A673 (cell line): ENCODE measurements around the gene CDX1. TPM values are rescaled to one million over a fixed set of nuclear protein-coding genes. Genes with fewer than 3 reads are reported as not detected.

Source experiments
- BruUV-seq: library from RNA; stranded (reverse); fragments of 400-500 nt; replicated peaks from 2 replicates; lab custom pipeline; 2021; lab: Mats Ljungman, UMichigan
- CTCF ChIA-PET: fragments of 300-600 bp; sonication (Branson Sonifier 250); formaldehyde crosslinking; loops from one replicate; lab custom pipeline; 2022; ENCODE audit warnings: antibody characterized with exemption; lab: Charles Lee
- POLR2A ChIA-PET: fragments of 300-600 bp; sonication (Branson Sonifier 250); formaldehyde crosslinking; loops from one replicate; lab custom pipeline; 2022; ENCODE audit warnings: antibody characterized with exemption; ENCODE audit not compliant: low non-redundant PET; lab: Charles Lee
- DNase-seq: peaks from one replicate; pipeline ENCODE4 v3.0.0-alpha.2; 2015; ENCODE audit warnings: low spot score
- H3K27ac ChIP-seq: fragments of 200-600 bp; sonication (generic); 2 replicates; pipeline ENCODE4 v1.5.1; 2016; ENCODE audit warnings: mixed run types, low read depth, mild to moderate bottlenecking, mixed read lengths, antibody characterized with exemption, low read length; ENCODE audit not compliant: poor library complexity, severe bottlenecking
- H3K27me3 ChIP-seq: fragments of 200-600 bp; sonication (generic); replicated peaks from 2 replicates; pipeline ENCODE4 v1.6.1; 2017; ENCODE audit warnings: mixed run types, low read depth, mild to moderate bottlenecking, mixed read lengths, antibody characterized with exemption, low read length; ENCODE audit not compliant: insufficient read depth, poor library complexity
- H3K36me3 ChIP-seq: fragments of 200-600 bp; sonication (generic); 2 replicates; pipeline ENCODE4 v1.6.1; 2016; ENCODE audit warnings: mixed run types, mild to moderate bottlenecking, mixed read lengths, antibody characterized with exemption, low read length; ENCODE audit not compliant: insufficient read depth, poor library complexity, severe bottlenecking
- H3K4me1 ChIP-seq: fragments of 200-600 bp; sonication (generic); 2 replicates; pipeline ENCODE4 v1.6.1; 2017; ENCODE audit warnings: mixed run types, mild to moderate bottlenecking, mixed read lengths, antibody characterized with exemption, low read length; ENCODE audit not compliant: insufficient read depth, poor library complexity, severe bottlenecking
- H3K4me3 ChIP-seq: fragments of 200-600 bp; sonication (generic); 2 replicates; pipeline ENCODE4 v1.5.1; 2016; ENCODE audit warnings: low read depth, mixed run types, mild to moderate bottlenecking, mixed read lengths, low read length; ENCODE audit not compliant: poor library complexity, severe bottlenecking
- H3K9me3 ChIP-seq: fragments of 200-600 bp; sonication (generic); 2 replicates; pipeline ENCODE4 v1.6.1; 2016; ENCODE audit warnings: mixed run types, low read depth, mild to moderate bottlenecking, mixed read lengths, antibody characterized with exemption, low read length; ENCODE audit not compliant: poor library complexity, severe bottlenecking
- CTCF ChIP-seq: fragments of 300-800, 200-600 bp; sonication (generic); conservative IDR thresholded peaks from 2 replicates; pipeline ENCODE4 v1.5.1; 2017; ENCODE audit warnings: low read depth, mild to moderate bottlenecking, antibody characterized with exemption, low read length, moderate library complexity, mixed read lengths
- EZH2 ChIP-seq: fragments of 200-600 bp; sonication (generic); IDR thresholded peaks from 2 replicates; pipeline ENCODE4 v1.6.1; 2017; ENCODE audit warnings: borderline replicate concordance, low read depth, mild to moderate bottlenecking, mixed read lengths, antibody characterized with exemption, low read length; ENCODE audit not compliant: poor library complexity, severe bottlenecking
- intact Hi-C: fragments of 100-400 bp; cut with micrococcal nuclease; formaldehyde crosslinking; loops from one replicate; pipeline ENCODE4 v1.10.0; 2022; ENCODE audit not compliant: unreplicated experiment
- total RNA-seq: library from RNA; stranded (reverse); gene quantifications from 2 replicates; pipeline ENCODE4 v1.2.3, GENCODE V29; 2021

Gene CDX1
- total RNA-seq, 1 experiment from 2014 or later: not detected

GRCh38 chr5:150188146-150188842 is 21.7 kb downstream of the CDX1 start:
- no peaks in the 10 kb centered on the region for H3K4me1 ChIP-seq
- no TSS peak for BruUV-seq

GRCh38 chr5:150189326-150189725 is 22.7 kb downstream of the CDX1 start:
- CTCF ChIA-PET: no interaction called here
- no peak for DNase-seq
- peaks cover 38% of the 10 kb centered on the region for H3K27me3 ChIP-seq
- intact Hi-C loops: no loop called here
- H3K4me1 ChIP-seq: no peaks in the 10 kb centered on the region
- no peak overlapping the region for H3K4me3 ChIP-seq
- H3K9me3 ChIP-seq: no peaks in the 10 kb centered on the region
- no peaks in the 10 kb centered on the region for H3K36me3 ChIP-seq
- POLR2A ChIA-PET: no interaction called here
- no peak overlapping the region for H3K27ac ChIP-seq
- no TSS peak for BruUV-seq
- TF ChIP-seq CTCF (no peak), EZH2 (peak; percentile 17)

More at GRCh38 chr5:150188146-150188842, 21.7 kb downstream of the CDX1 start:
- H3K27ac ChIP-seq: no peak overlapping the region
- peaks cover 38% of the 10 kb centered on the region for H3K27me3 ChIP-seq
- POLR2A ChIA-PET: no interaction called here
- TF ChIP-seq CTCF: no peak
- TF ChIP-seq EZH2: no peak
- no peak for DNase-seq
- no peak overlapping the region for H3K4me3 ChIP-seq
- CTCF ChIA-PET: no interaction called here
- no peaks in the 10 kb centered on the region for H3K9me3 ChIP-seq
- intact Hi-C loops: no loop called here
- no peaks in the 10 kb centered on the region for H3K36me3 ChIP-seq

GRCh38 chr5:150189728-150190502 is 23.3 kb downstream of the CDX1 start, which contains the start of gene SLC6A7:
TSS of gene SLC6A7 (plus strand) at chr5:150190062. CDS start at chr5:150190328, 266 bp downstream.
- ChIA-PET CTCF (no interaction called here), POLR2A (no interaction called here)
- no peak for DNase-seq
- no peak for TF ChIP-seq CTCF
- peak; percentile 47 for TF ChIP-seq EZH2
- no peak within 1 kb of the TSS for H3K4me3 ChIP-seq
- peaks cover 38% of the 10 kb centered on the region for H3K27me3 ChIP-seq
- no peaks in the 10 kb centered on the region for H3K9me3 ChIP-seq
- intact Hi-C loops: no loop called here
- H3K4me1 ChIP-seq: no peaks in the 10 kb centered on the region
- BruUV-seq: no TSS peak
- no peaks in the 10 kb centered on the region for H3K36me3 ChIP-seq
- no peak within 1 kb of the TSS for H3K27ac ChIP-seq
